HS-5 (cell line): ENCODE results near the gene STK32C.

Source experiments
- DNase-seq: peaks from one replicate; pipeline ENCODE4 v3.0.0-alpha.2; 2012; ENCODE audit warnings: low read depth

STK32C gene

DNA sequence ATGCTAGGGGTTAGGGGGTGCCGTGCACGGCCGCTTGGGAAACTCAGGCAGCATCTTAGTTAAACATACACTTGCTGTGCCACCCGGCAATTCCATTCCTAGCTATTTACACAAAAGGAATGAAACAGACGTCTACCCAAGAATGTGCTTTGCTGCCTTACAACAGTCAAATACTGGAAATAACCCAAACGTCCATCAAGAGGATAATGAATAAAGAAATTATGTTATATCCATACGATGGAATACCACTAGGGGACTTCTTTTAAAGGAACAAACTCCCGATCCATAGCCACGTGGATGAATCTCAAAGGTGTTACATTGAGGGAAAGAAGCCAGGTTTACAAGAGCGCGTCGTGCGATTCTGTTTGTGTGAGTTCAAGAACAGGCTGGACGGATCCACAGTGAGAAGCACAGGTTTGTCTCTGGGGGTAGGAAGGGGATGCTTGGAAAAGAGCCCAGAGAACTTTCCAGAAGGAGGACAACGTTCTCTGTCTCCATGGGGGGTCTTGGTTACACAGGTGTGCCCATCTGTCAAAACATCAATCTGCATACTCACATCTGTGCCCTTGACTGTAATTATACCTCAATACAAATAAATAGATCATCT, 41.8 kb downstream of the STK32C start:
- DNase-seq, result no peak

DNA sequence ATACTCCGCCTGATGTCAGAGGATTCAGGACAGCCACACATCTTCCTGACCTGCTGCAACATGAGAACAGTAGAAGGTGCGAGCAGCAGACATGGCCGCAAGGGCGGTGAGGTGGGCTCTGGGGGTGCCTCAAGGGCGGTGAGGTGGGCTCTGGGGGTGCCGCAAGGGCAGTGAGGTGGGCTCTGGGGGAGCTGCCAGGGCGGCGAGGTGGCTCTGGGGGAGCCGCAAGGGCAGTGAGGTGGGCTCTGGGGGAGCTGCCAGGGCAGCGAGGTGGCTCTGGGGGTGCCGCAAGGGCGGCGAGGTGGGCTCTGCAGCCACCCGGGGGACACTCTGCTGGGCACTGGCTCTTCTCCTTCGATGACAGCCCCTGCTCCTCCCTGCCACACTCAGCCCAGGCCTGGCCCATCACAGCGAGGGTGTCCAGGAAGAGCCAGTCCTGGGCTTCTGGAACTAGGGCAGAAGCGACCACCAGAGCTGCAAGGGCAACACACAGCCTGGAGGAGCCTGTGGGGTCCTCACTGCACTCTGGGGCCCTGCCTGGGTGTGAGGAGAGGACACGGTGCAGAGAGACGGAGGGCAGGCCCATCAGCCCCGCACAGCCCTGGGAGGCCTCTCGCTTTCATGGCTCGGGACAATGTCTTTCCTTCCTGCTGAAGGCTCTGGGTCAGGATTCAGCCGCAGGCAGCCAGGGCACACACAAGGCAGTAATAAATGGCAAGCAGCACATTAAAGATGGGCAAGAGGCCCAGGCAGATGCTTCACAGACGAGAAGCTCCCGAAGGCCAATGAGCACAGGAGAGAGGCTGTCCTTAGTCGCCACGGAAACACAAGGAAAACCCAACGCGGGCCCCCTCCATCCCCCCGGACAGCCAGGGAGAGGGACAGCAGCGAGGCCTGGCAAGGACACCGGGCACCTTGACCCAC, 42.5 kb downstream of the STK32C start:
- DNase-seq, result no peak

DNA sequence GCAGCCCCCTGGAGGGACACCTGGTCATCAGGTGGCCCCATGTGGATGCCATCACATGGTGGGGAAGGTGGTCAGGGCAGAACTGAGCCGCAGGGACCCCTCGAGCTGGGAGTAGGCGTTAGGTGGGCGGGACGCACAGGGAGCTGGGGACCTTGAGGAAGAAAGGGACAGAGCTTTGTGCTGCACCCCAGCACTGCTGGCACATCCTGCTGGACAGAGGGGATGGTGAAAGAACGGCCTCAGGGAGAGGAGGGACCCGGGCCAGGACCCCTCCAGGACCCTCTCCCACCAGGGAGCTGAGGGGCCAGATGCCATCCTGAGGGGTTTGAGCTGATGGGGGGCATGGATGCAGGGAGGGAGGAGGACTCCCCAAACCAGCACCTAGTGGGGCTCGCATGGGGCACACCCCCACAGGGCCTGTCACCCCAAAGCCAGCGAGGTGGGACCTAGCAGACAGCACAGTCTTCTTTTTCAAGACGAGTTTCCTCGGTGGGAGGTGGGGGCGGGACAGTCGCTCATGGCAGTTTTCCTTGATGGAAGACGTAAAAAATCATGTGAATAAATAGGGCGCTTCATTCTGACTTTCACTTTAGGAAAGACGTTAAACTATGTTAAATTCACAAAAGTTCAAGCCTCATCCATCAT, 43.3 kb downstream of the STK32C start:
- DNase-seq, result no peak

DNA sequence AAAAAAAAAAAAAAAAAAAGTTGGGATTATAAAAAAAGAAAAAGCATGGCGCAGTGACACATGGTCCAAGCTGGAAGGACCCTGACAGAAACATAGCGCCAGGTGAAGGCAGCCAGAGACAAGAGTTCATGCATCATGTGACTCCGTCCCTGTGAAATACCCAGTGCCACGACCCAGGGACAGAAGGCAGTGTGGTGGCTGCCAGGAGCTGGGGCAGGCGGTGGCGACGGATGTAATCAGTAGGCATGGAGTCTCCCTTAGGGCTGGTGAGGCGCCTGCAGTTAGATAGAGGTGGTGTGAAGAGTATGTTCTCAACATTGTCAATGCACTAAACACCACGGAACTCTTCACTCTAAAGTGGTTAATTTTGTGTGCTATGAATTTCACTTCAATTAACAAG, 43.9 kb downstream of the STK32C start:
- DNase-seq, result no peak

- DNase-seq, result no peak
Measured at GRCh38 chr10:132259702-132260482, 47.9 kb downstream of the STK32C start.

DNA sequence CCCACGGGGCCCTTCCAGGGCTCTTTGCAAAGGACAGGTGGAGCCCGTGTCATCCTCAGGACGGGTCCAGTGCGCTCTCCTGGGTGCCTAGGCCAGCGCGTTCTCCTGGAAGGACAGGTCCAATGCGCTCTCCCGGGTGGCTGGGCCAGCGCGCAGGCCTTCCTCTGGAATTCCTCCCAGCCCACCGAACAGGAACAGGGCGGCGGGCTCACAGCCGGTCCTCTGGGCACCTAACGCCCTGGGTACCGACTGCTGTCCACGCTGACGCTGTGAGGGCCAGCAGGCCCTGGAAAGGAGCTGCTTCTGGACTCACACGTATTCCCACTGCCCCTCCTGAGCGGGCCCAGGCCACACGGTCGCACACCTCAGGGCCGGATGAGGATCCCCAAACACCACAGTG, 49.3 kb downstream of the STK32C start:
- no peak for DNase-seq

GRCh38 chr10:132257907-132258306, 49.8 kb downstream of the STK32C start:
- DNase-seq, result no peak

DNA sequence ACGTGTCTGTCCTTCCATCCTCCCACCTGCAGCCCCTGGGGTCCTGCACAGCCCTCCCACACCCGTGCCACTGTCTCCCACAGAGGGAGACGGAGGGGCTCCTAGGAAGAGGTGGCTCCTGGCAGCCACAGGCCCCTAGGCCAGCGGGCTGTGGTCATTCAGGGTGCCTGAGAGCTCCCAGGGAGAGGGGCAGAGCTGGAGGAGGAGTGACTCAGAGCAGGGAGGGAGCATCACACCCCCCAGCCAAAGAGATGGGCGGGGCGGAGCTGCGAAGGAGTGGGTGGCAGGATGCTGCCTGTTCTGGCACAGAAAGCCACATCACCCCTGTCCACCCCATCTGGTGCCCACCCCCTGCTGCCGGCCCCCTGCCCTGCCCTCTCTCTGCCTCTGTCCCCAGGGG, 50.5 kb downstream of the STK32C start:
- peak; percentile 6 for DNase-seq

- DNase-seq, result no peak
Measured at GRCh38 chr10:132256866-132257265, 50.9 kb downstream of the STK32C start.

- no peak for DNase-seq
Measured at GRCh38 chr10:132255489-132256344, 52.0 kb downstream of the STK32C start.

DNA sequence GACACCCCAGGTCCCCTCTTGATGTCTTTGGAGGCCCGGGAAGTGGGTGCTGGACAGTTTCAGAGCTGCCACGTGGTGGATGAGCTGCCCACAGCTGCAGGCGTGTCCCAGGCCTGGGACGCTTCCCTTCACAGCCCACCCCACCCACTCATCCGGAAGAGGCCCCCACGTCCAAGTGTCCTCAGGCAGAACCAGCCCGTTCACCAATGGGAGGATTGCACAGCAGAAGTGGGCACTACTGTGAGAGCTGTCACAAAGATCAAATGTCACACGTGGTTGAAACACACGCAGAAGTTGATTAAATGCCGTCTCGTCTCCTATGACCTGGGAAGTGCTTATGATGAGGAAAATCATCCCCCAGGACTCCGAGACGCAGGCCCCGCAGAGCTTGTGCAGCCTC, 52.9 kb downstream of the STK32C start:
- DNase-seq, result no peak

DNA sequence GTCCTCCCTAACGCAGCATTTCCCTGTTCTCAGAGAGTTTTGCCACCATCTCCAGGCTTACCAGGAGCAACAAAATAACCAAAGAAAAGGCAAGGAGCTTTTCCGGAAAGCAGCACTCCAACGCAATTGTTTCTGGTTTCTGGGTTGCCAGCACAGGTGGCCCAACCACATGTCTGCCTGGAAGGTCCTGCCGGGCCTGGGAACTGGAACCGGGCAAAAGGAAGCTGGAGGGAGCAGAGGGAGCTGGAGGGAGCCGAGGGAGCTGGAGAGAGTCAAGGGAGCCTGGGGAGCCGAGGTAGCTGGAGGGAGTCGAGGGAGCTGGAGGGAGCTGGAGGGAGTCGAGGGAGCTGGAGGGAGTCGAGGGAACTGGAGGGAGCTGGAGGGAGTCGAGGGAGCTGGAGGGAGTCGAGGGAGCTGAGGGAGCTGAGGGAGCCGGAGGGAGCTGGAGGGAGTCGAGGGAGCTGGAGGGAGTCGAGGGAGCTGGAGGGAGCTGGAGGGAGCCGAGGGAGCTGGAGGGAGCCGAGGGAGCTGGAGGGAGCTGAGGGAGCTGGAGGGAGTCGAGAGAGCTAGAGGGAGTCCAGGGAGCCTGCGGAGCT, 54.6 kb downstream of the STK32C start:
- DNase-seq, result no peak

DNA sequence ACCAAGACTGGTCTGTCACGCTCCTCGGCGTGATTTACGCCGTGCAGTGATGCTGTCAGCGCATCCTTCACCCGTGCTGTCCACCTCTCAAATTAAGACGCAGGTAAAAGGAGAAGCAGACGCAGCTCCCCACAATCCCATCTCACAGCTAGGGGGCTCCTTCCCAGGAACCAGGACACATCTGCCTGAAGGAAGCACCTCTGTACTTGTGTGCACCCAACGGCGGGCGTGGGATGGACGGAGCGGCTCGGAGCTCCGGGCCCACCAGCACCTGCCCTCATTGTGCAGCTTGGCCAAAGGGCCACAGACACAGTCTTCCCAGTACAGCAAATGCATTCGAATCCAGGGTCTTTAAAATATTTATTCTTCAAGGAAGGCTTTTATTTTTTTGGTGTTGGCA, 55.3 kb downstream of the STK32C start:
- DNase-seq, result no peak

DNA sequence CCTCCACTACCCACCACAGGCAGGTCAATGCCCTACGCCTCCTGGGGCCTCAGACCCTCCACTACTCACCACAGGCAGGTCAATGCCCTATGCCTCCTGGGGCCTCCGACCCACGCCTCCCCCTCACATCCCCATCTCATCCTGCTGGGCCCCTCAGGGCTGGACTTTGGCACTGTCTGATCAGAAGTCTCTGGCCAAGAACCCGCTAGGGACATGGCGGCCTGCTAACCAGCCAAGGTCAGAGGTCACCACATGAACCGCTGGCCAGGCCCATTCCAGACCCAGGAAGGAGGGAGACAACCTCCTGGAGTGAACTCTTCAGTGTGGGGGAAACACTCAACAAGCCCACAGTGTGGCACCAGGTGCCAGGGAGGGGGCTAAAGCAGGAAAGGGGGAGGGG, 55.8 kb downstream of the STK32C start:
- no peak for DNase-seq

DNA sequence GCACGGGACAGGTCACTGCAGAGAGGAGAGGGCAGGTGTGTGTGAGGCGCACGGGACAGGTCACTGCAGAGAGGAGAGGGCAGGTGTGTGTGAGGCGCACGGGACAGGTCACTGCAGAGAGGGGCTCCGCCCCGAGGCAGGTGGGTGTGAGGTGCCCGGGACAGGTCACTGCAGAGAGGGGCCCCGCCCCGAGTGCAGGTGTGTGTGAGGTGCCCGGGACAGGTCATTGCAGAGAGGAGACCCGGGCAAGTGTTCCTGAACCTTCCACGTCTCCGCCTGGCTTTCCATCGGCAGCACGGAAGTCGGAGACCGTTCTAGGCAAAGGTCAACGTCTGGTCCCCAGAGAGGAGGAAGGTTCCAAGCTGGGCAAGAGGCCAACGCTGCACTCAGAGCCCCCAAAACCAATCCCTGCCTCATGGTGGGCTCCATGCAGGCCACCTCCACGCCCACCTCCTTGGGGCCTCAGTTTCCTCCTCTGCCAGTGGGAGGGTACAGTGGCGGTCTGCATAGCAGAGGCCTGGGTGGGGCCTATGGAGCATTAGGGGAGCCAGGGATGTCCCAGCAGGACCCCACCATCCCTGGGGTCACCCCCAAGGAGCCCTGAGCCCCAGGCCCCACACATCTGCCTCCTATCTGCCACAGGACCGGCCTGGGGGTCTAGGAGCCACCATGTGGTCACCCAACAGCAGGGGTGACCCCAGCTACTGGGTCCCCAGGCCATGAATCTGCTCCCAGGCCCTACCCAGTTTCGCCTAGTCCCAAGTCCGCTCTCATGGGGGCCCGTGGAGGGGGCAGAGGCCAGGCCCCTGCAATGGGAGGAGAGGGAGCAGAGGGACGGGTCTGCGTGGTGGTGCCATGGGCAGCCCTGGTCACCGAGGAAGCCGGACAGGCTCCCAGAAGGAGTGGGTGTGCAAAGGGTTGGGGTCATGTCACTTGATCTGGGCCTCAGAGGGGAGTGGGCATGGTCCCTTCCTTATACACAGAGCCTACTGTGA, 57.0 kb downstream of the STK32C start:
- no peak for DNase-seq

DNA sequence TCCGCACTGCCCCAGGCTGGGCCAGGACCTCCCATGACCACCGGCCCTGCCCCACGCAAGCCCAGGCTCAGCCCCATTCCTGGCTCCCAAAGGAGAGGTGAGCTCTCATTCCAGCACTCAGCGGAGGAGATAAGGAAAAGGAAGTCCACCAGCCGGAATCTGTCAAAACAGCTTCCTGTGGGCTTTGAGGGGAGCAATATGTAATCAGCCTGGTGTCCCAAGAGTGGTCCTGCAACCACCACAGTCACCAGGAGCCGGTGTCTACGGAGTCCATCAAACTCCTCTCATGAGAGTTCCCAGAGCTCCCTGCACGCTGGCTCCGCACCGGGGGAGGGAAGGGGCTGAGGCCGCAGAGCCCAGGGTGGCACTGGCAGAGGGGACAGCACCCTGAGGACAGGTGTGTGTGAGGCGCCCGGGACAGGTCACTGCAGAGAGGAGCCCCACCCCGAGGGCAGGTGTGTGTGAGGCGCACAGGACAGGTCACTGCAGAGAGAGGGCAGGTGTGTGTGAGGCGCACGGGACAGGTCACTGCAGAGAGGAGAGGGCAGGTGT, 57.9 kb downstream of the STK32C start:
- no peak for DNase-seq

DNA sequence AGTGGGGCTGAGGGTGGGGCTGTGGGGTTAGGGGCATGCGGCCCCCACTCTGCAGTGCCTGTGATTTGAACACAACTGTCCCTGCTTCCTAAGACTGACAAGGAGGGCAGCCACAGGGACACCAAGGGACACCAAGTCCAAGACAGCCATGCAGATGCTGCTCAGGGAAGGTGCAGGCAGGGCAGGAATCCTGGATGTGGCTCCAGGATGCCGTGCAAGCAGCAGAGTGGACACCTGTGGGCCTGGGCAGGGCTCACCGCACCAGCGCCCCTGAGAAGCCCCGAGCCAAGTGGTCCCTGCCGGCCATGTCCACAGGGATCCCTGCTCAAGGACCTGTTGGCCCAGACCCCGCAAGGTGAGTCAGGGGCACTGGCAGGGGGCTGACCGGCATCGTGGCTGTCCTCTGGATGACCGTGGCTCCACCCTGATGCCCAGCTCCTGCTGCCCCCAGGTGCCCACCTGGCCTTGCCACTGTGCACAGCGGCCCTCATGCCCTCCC, 58.5 kb downstream of the STK32C start:
- DNase-seq, result no peak

- no peak for DNase-seq
Measured at GRCh38 chr10:132248455-132249225, 59.1 kb downstream of the STK32C start.
